ENCODE results near the gene EZH1.
A peak's percentile ranks its signal among the peaks of the same experiment; 100 is the strongest.

The EZH1 gene

GRCh38 chr17:42744806-42745617, at the start of gene EZH1:
Gene EZH1, minus strand, starts transcription at chr17:42745040. Its CDS starts 16,099 bp downstream, at chr17:42728941.
- TF ChIP-seq CTCF (IDR thresholded peaks at IDR 0.05; ENCODE audit: low read depth, low read length, missing control alignments) = no peak
- Histone ChIP-seq H3K4me3 (ENCODE audit: low read depth, low read length) (peak within 1 kb of the TSS; percentile 78), H3K27me3 (replicated peaks) (no peaks in the 10 kb centered on the region), H3K27ac (peak within 1 kb of the TSS; percentile 56), H3K36me3 (replicated peaks) (no peaks in the 10 kb centered on the region)
- DNase-seq = peak; percentile 71
- in situ Hi-C loops (cut with HindIII; ENCODE audit: low pct_ligation_motif_present, low sequenced_read_pairs) = no loop called here

GRCh38 chr17:42792545-42792944, 47.7 kb upstream of the EZH1 start:
- no peak for DNase-seq
- in situ Hi-C loops (cut with HindIII; ENCODE audit: low pct_ligation_motif_present, low sequenced_read_pairs) = no loop called here
- TF ChIP-seq CTCF (IDR thresholded peaks at IDR 0.05; ENCODE audit: low read depth, low read length, missing control alignments) = no peak

GRCh38 chr17:42791948-42792347, 47.1 kb upstream of the EZH1 start:
- no peak for DNase-seq
- in situ Hi-C loops (cut with HindIII; ENCODE audit: low pct_ligation_motif_present, low sequenced_read_pairs) = no loop called here
- H3K27ac ChIP-seq = no peak overlapping the region
- H3K4me3 ChIP-seq (ENCODE audit: low read depth, low read length) = no peak overlapping the region
- peaks cover 15% of the 10 kb centered on the region for H3K36me3 ChIP-seq (replicated peaks)
- no peak for TF ChIP-seq CTCF (IDR thresholded peaks at IDR 0.05; ENCODE audit: low read depth, low read length, missing control alignments)
- H3K27me3 ChIP-seq (replicated peaks) = no peaks in the 10 kb centered on the region

More at GRCh38 chr17:42792545-42792944, 47.7 kb upstream of the EZH1 start:
- Histone ChIP-seq H3K27me3 (replicated peaks) (no peaks in the 10 kb centered on the region), H3K4me3 (ENCODE audit: low read depth, low read length) (no peak overlapping the region), H3K27ac (no peak overlapping the region), H3K36me3 (replicated peaks) (peaks cover 10% of the 10 kb centered on the region)

DNA sequence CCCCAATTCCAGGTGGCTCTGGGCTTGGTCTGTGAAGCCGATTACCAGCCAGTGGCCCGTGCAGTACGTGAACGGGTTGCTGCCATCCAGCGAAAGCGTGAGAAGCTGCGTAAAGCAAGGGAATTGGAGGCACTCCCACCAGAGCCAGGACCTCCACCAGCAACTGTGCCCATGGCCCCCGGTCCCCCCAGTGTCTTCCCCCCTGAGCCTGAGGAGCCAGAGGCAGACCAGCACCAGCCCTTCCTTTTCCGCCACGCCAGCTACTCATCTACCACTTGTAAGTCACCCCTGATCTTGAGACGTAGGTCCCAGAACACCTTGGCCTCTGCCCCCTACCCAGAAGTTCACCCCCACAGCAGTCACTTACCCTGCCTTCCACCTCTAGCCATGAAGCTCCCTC, 42.4 kb upstream of the EZH1 start:
- Histone ChIP-seq H3K36me3 (replicated peaks) (peaks cover 15% of the 10 kb centered on the region), H3K27me3 (replicated peaks) (no peaks in the 10 kb centered on the region), H3K27ac (no peak overlapping the region), H3K4me3 (ENCODE audit: low read depth, low read length) (no peak overlapping the region)
- in situ Hi-C loops (cut with HindIII; ENCODE audit: low pct_ligation_motif_present, low sequenced_read_pairs) = no loop called here
- no peak for DNase-seq
- TF ChIP-seq CTCF (IDR thresholded peaks at IDR 0.05; ENCODE audit: low read depth, low read length, missing control alignments) = no peak

DNA sequence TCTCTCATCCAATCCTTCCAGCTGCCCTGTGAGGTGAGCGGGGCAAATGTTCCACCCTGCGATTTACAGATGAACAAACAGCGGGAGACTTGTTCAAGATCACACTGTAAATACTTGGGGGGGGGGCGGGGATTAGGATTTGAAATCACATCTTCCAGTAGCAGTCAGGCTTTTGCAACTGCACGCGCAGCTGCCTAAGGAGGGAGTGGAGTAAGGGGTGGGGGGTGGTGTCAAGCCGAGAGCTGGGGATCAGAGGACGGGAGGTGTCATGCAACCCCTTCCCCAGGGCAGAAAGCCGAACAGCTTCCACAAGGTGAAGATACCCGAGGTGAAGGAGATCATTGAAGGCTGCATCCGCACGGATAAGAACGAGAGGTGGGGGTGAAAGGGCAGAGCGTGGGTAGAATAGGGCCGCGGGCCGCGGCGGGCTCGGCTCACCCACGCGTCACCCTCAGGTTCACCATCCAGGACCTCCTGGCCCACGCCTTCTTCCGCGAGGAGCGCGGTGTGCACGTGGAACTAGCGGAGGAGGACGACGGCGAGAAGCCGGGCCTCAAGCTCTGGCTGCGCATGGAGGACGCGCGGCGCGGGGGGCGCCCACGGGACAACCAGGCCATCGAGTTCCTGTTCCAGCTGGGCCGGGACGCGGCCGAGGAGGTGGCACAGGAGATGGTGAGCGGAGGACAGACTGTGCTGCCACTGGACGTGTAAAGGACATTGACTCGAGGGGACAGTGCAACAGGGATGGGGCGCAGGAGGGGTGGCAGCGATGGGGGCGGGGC, 40.2 kb upstream of the EZH1 start:
- Histone ChIP-seq H3K4me3 (ENCODE audit: low read depth, low read length) (no peak overlapping the region), H3K27ac (no peak overlapping the region), H3K27me3 (replicated peaks) (no peaks in the 10 kb centered on the region), H3K36me3 (replicated peaks) (peaks cover 15% of the 10 kb centered on the region)
- DNase-seq = no peak
- TF ChIP-seq CTCF (IDR thresholded peaks at IDR 0.05; ENCODE audit: low read depth, low read length, missing control alignments) = no peak
- in situ Hi-C loops (cut with HindIII; ENCODE audit: low pct_ligation_motif_present, low sequenced_read_pairs) = no loop called here

All from brain microvascular endothelial cell (primary cell).